GM21381 (cell line): ENCODE data around the gene MSMO1.

Experiments
- ATAC-seq: cut with Tn5 transposase; IDR thresholded peaks from one replicate; pipeline ENCODE4 v1.9.1; 2021; ENCODE audit warnings: mild to moderate bottlenecking, moderate library complexity; ENCODE audit not compliant: unreplicated experiment

MSMO1 gene

GRCh38 chr4:165359506-165359905 lies 32.0 kb downstream of the MSMO1 start:
- ATAC-seq: no peak

GRCh38 chr4:165360041-165360695 lies 32.7 kb downstream of the MSMO1 start:
- no peak for ATAC-seq

- no peak for ATAC-seq
Observed at GRCh38 chr4:165360985-165361670, 33.7 kb downstream of the MSMO1 start.

- ATAC-seq: no peak
Observed at GRCh38 chr4:165361810-165362209, 34.3 kb downstream of the MSMO1 start.

- no peak for ATAC-seq
Observed at GRCh38 chr4:165364452-165365080, 37.1 kb downstream of the MSMO1 start.

GRCh38 chr4:165367040-165367439 lies 39.6 kb downstream of the MSMO1 start:
- ATAC-seq: no peak

- ATAC-seq: no peak
Observed at GRCh38 chr4:165368114-165368513, 40.6 kb downstream of the MSMO1 start.

GRCh38 chr4:165368567-165368966 lies 41.1 kb downstream of the MSMO1 start:
- no peak for ATAC-seq

GRCh38 chr4:165369522-165369921 lies 42.1 kb downstream of the MSMO1 start:
- ATAC-seq: no peak

GRCh38 chr4:165370530-165370929 lies 43.1 kb downstream of the MSMO1 start:
- no peak for ATAC-seq

- no peak for ATAC-seq
Observed at GRCh38 chr4:165375465-165375864, 48.0 kb downstream of the MSMO1 start.

- no peak for ATAC-seq
Observed at GRCh38 chr4:165378398-165378744, 50.9 kb downstream of the MSMO1 start.

- peak; percentile 93 for ATAC-seq
Observed at GRCh38 chr4:165378745-165379677, 51.5 kb downstream of the MSMO1 start, which contains the start of gene CPE. Gene CPE, plus strand, starts transcription at chr4:165379008. Its CDS starts 214 bp downstream, at chr4:165379222.

- no peak for ATAC-seq
Observed at GRCh38 chr4:165379678-165380064, 52.2 kb downstream of the MSMO1 start.

- ATAC-seq: no peak
Observed at GRCh38 chr4:165380805-165381204, 53.3 kb downstream of the MSMO1 start.

- no peak for ATAC-seq
Observed at GRCh38 chr4:165381821-165382373, 54.4 kb downstream of the MSMO1 start.

- ATAC-seq: no peak
Observed at GRCh38 chr4:165382640-165383039, 55.2 kb downstream of the MSMO1 start.

- ATAC-seq: no peak
Observed at GRCh38 chr4:165383591-165384073, 56.2 kb downstream of the MSMO1 start.

GRCh38 chr4:165384186-165384585 lies 56.7 kb downstream of the MSMO1 start:
- ATAC-seq: no peak

- no peak for ATAC-seq
Observed at GRCh38 chr4:165384598-165384997, 57.1 kb downstream of the MSMO1 start.

GRCh38 chr4:165385126-165385525 lies 57.7 kb downstream of the MSMO1 start:
- no peak for ATAC-seq
